ENCODE data around the gene LRTM1.

The LRTM1 gene

GRCh38 chr3:54950391-54951003 lies 22.6 kb upstream of the LRTM1 start:
- Histone ChIP-seq H3K36me3 (no peaks in the 10 kb centered on the region), H3K27me3 (no peaks in the 10 kb centered on the region), H3K9ac (no peak overlapping the region), H3K9me3 (replicated peaks in 1 of 11) (no peaks in the 10 kb centered on the region), H3K4me2 (no peak overlapping the region), H3K4me1 (no peaks in the 10 kb centered on the region), H4K20me1 (no peaks in the 10 kb centered on the region), H3K4me3 (no peak overlapping the region), H3K27ac (no peak overlapping the region)
- TF ChIP-seq Cebpa-rat (IDR thresholded peaks at IDR 0.05), result no peak

DNA sequence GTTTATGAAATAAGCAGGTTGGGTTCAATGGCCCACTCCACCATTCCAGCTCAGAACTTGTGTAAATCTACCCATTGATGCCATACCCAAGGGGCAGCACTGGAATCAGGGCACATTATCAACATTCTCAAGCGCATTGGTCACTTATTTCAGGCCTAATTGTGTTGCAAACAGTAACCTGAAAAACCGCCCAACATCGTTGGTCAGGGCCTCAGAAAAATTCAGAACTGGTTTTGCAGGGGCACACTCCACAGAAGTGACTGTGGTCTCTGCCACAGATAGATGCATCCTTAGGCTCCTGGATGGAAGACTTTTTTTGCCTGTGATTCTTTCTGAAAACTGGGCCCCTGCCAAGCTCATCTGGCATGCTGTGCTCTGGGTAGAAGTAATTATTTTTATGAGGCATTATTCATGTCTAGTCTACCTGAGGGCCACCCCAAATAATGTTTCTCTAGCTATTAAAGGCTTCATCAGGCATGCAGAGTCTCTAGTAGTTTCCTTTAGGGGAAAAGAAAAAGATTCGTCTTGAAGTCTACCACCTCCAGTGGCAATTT lies 21.7 kb upstream of the LRTM1 start:
- H3K4me3 ChIP-seq, result no peak overlapping the region
- no peaks in the 10 kb centered on the region for H3K9me3 ChIP-seq (replicated peaks in 1 of 11)
- no peak overlapping the region for H3K9ac ChIP-seq
- no peaks in the 10 kb centered on the region for H3K27me3 ChIP-seq
- no peaks in the 10 kb centered on the region for H3K4me1 ChIP-seq
- no peak overlapping the region for H3K27ac ChIP-seq
- H4K20me1 ChIP-seq, result no peaks in the 10 kb centered on the region
- TF ChIP-seq Cebpa-rat (IDR thresholded peaks at IDR 0.05), result no peak
- no peak overlapping the region for H3K4me2 ChIP-seq
- no peaks in the 10 kb centered on the region for H3K36me3 ChIP-seq

- H3K27me3 ChIP-seq, result peaks cover 0 to 6% (median 0%) of the 10 kb centered on the region in 11 experiments; a peak in 1 of 22 replicates
- H3K9me3 ChIP-seq (replicated peaks in 1 of 11), result no peaks in the 10 kb centered on the region
- no peaks in the 10 kb centered on the region for H4K20me1 ChIP-seq
- no peak for TF ChIP-seq Cebpa-rat (IDR thresholded peaks at IDR 0.05)
- no peak overlapping the region for H3K4me3 ChIP-seq
- H3K9ac ChIP-seq, result no peak overlapping the region
- H3K4me2 ChIP-seq, result no peak overlapping the region
- H3K4me1 ChIP-seq, result peaks cover 4 to 26% (median 21%) of the 10 kb centered on the region in 10 experiments; a peak in 18 of 20 replicates
- no peak overlapping the region for H3K27ac ChIP-seq
- no peaks in the 10 kb centered on the region for H3K36me3 ChIP-seq
Measured at GRCh38 chr3:54941690-54942362, 14.0 kb upstream of the LRTM1 start.

- no peaks in the 10 kb centered on the region for H3K36me3 ChIP-seq
- H3K4me3 ChIP-seq, result no peak overlapping the region
- H3K27me3 ChIP-seq, result peaks cover 0 to 6% (median 0%) of the 10 kb centered on the region in 11 experiments; a peak in 1 of 22 replicates
- no peaks in the 10 kb centered on the region for H3K9me3 ChIP-seq (replicated peaks in 1 of 11)
- no peak overlapping the region for H3K27ac ChIP-seq
- H3K9ac ChIP-seq, result no peak overlapping the region
- no peak overlapping the region for H3K4me2 ChIP-seq
- TF ChIP-seq Cebpa-rat (IDR thresholded peaks at IDR 0.05), result no peak
- no peaks in the 10 kb centered on the region for H4K20me1 ChIP-seq
- H3K4me1 ChIP-seq, result peaks cover 4 to 33% (median 26%) of the 10 kb centered on the region in 10 experiments; a peak in 18 of 20 replicates
Measured at GRCh38 chr3:54940971-54941370, 13.1 kb upstream of the LRTM1 start.

DNA sequence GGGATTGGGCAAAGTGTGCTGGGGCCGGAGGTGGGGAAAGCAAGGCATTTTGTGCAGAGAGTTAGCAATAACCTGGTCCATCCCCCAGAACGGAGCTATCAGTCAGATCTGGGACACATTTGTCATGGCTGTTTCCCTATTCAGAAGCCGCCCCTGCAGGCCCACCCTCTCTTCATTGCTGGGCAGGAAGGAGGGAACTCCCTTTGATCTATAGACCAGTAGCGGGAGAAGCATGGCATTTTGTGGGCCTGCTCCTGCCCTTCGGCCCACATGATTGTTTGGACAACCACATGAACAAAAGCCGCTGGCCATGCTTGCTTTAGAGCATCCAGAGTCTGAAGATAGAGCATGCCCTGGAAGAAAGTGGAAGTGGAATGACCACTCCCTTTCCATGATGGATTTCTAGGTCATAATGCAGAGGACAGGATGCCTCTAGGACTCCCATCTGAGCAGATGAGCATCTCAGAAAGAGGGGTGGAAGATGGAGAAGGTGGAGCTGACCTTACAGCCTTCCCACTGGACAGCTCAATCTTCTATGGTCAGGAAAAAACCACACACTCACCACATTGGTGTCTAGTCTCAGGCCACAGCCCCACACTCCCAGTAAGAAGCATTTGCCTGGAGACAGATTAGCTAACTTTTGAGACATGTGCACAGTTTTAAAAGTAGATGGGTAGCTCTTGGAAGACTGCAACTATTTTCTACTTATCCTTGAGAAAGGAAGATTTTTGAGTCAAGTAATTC lies 11.9 kb upstream of the LRTM1 start:
- no peak overlapping the region for H3K9ac ChIP-seq
- H4K20me1 ChIP-seq, result no peaks in the 10 kb centered on the region
- H3K4me3 ChIP-seq, result no peak overlapping the region
- no peaks in the 10 kb centered on the region for H3K36me3 ChIP-seq
- peaks cover 0 to 6% (median 0%) of the 10 kb centered on the region in 11 experiments; a peak in 1 of 22 replicates for H3K27me3 ChIP-seq
- H3K4me1 ChIP-seq, result peaks cover 4 to 33% (median 26%) of the 10 kb centered on the region in 10 experiments; a peak in 18 of 20 replicates
- H3K4me2 ChIP-seq, result peak overlapping the region in 4 of 11 experiments; percentile 2 to 72 (median 30); a peak in 3 of 22 replicates
- H3K9me3 ChIP-seq (replicated peaks in 1 of 11), result no peaks in the 10 kb centered on the region
- TF ChIP-seq Cebpa-rat (IDR thresholded peaks at IDR 0.05), result no peak
- H3K27ac ChIP-seq, result no peak overlapping the region

DNA sequence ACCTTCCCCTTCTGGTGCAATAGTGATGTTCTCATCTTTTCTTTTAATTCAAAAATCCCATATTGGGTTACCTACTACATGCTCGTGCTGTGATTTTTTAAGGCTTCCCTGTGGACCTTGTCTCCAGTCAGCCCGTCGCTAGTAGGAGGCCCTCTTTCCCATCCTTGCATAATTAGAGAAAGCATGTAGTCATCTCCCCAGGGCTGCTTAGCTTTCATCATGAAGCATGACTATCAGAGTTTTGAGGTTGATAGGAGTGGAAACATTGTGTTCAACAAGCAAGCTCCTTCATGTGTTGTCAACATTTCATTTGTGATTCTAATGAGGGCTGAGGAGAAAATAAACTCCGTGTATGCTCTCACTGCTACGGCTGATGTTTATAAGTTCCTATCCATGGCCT lies 8.7 kb upstream of the LRTM1 start:
- Histone ChIP-seq H3K4me1 (peaks cover 4 to 33% (median 26%) of the 10 kb centered on the region in 10 experiments; a peak in 18 of 20 replicates), H3K4me3 (no peak overlapping the region), H3K36me3 (no peaks in the 10 kb centered on the region), H3K9ac (no peak overlapping the region), H3K9me3 (replicated peaks in 1 of 11) (no peaks in the 10 kb centered on the region), H3K4me2 (peak overlapping the region in 8 of 11 experiments; percentile 46 to 72 (median 54); a peak in 16 of 22 replicates), H4K20me1 (no peaks in the 10 kb centered on the region), H3K27me3 (peaks cover 0 to 6% (median 0%) of the 10 kb centered on the region in 11 experiments; a peak in 1 of 22 replicates), H3K27ac (no peak overlapping the region)
- TF ChIP-seq Cebpa-rat (IDR thresholded peaks at IDR 0.05), result peak in 2 of 11 experiments; percentile 13 to 60; a peak in 1 of 22 replicates

DNA sequence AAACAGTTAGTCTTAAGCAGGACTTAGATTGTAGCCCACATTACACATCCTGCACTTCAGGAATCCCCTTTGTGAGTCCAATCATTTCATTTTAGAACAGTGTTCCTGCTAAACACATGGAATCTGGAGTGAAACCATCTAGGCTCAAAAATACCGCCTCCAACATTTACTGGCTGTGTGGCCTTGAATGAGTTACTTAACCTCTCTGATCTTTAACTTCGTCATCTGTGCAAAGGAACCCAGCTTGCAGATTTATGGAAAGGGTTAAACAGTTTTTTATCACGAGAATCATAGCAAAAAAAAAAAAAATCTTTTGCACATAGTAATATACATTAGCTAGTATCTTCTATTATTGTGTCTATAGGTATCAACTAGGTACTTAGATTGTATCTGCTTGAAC lies 8.0 kb upstream of the LRTM1 start:
- no peaks in the 10 kb centered on the region for H4K20me1 ChIP-seq
- TF ChIP-seq Cebpa-rat (IDR thresholded peaks at IDR 0.05), result no peak
- H3K4me3 ChIP-seq, result no peak overlapping the region
- H3K36me3 ChIP-seq, result no peaks in the 10 kb centered on the region
- H3K4me2 ChIP-seq, result peak overlapping the region in 2 of 11 experiments; percentile 46 to 52; a peak in 3 of 22 replicates
- H3K27me3 ChIP-seq, result peaks cover 0 to 6% (median 0%) of the 10 kb centered on the region in 11 experiments; a peak in 1 of 22 replicates
- no peaks in the 10 kb centered on the region for H3K9me3 ChIP-seq (replicated peaks in 1 of 11)
- H3K4me1 ChIP-seq, result peaks cover 4 to 33% (median 26%) of the 10 kb centered on the region in 10 experiments; a peak in 18 of 20 replicates
- H3K9ac ChIP-seq, result no peak overlapping the region
- H3K27ac ChIP-seq, result no peak overlapping the region

DNA sequence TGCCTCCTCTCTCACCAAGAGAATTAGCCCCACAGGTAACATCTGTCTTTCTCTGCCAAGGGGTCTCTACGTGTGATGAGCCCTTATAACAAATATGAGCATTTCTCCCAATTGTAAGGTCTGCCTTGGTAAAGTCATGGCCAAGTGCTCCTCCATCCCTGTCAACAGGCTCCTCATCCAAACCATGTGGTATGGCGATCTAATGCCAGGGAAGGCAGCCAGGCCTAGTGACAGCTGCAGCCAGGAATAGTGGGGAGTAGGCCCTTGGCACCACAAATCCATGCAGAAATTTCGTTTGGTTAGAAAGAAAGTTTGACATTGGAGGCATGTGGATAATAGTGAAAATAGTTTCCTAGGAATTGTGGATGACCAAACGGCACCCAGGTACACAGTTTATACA lies 4.7 kb upstream of the LRTM1 start:
- no peaks in the 10 kb centered on the region for H4K20me1 ChIP-seq
- H3K4me1 ChIP-seq, result peaks cover 0 to 19% (median 14%) of the 10 kb centered on the region in 10 experiments; a peak in 13 of 20 replicates
- no peaks in the 10 kb centered on the region for H3K36me3 ChIP-seq
- H3K9ac ChIP-seq, result no peak overlapping the region
- H3K4me3 ChIP-seq, result no peak overlapping the region
- no peaks in the 10 kb centered on the region for H3K9me3 ChIP-seq (replicated peaks in 1 of 11)
- no peak overlapping the region for H3K4me2 ChIP-seq
- no peak for TF ChIP-seq Cebpa-rat (IDR thresholded peaks at IDR 0.05)
- no peak overlapping the region for H3K27ac ChIP-seq
- H3K27me3 ChIP-seq, result 0 out of 22 replicates have a peak, but pooled peaks cover 0 to 6% (median 0%) of the 10 kb centered on the region in 11 experiments

DNA sequence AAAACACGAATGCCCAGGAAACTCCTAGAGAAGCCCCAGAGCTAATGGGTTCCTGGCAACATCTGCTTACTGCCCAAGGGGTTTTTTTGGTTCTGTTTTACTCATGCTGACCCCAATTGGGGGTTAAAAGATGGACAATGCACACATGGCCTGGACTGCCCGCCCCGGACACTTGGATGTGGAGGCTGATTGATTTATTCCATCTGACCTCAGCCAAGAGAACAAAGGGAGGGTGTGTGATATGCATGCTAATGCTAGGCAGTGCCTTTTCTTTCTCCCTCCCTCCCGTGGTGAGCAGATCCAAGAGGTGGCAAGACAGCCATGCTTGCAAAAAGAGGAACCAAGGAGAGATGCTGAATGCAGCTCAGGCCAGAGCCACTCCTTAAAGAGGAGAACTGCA lies 3.3 kb upstream of the LRTM1 start:
- Histone ChIP-seq H3K27me3 (no peaks in the 10 kb centered on the region), H3K9me3 (replicated peaks in 1 of 11) (no peaks in the 10 kb centered on the region), H3K36me3 (no peaks in the 10 kb centered on the region), H3K4me2 (no peak overlapping the region), H3K4me3 (no peak overlapping the region), H3K4me1 (peaks cover 0 to 5% (median under 1%) of the 10 kb centered on the region in 10 experiments; a peak in 6 of 20 replicates), H3K27ac (no peak overlapping the region), H3K9ac (no peak overlapping the region), H4K20me1 (no peaks in the 10 kb centered on the region)
- no peak for TF ChIP-seq Cebpa-rat (IDR thresholded peaks at IDR 0.05)

Measured in BLaER1 treated with 17β-estradiol and CSF1 and Interleukin-3, amounts not matched to agents 10 nM and 100 nM (cell line).